ENCODE data around the gene FMN1.

The FMN1 gene

DNA sequence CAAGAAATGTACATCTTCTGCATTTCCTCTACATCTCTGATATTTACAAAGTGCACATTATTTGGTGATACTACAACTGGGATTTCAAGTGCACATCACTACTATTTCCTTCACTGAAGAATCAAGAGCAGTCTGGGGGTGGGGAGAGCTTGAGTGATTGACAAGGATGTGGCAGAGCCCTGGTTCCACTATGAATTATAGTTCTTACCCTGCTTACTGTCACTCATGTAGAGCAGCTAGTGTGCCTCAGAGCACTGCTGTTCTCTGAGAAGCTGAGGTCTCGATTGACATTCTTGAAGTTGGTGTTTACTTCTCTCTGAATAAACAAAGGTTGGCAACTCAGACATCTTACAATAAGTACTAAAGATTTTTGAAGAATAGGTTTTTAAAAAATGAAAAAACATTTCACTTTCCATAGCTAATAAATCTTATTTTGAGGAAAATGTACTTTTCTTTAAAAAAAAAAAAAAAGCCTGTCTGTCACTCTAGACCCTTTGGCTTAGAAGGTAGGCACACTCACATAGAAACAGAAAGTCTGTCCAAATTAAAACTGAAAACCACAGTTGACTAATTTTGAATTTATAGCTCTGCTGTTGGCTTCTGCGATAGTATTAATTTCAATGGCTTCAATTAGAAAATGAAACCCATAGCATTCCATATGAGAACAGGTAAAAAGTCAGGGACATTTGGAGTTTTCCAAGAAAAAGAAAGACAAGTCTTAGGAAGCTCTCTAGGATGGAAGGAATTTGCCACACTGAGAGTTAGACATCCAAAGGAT is 471.2 kb downstream of the FMN1 start:
- Histone ChIP-seq H3K9me3 (peaks cover 9% of the 10 kb centered on the region), H4K20me1 (peaks cover 14% of the 10 kb centered on the region), H3K4me1 (peaks cover 10% of the 10 kb centered on the region), H3K27ac (no peak overlapping the region), H3K4me2 (no peak overlapping the region), H3K4me3 (no peak overlapping the region), H3K9ac (no peak overlapping the region), H3K36me3 (no peaks in the 10 kb centered on the region), H3K27me3 (peaks cover 43% of the 10 kb centered on the region)
- no peak for TF ChIP-seq Cebpa-rat (IDR thresholded peaks at IDR 0.05)

DNA sequence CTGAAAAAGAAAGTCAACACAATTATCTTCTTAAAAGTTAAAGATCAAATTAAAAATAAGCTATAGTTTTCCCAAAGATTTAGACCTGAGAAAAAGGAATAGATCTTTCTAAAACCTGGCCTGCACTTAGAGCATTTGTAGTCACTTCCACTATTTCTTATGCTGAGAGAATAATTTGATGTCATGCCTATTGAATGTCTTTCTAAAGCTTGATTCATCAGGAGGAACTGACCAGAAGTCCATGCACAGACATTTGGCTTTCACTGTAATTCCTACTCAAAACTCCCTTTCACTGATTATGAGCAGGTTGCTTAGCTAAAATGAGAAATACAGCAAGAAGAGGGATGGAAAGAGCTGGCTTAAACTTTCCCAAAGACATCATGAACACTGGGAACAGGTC is 472.4 kb downstream of the FMN1 start:
- Histone ChIP-seq H3K27ac (no peak overlapping the region), H3K27me3 (peaks cover 55% of the 10 kb centered on the region), H3K4me1 (peaks cover 22% of the 10 kb centered on the region), H3K9ac (no peak overlapping the region), H3K4me3 (no peak overlapping the region), H3K36me3 (no peaks in the 10 kb centered on the region), H3K4me2 (no peak overlapping the region), H3K9me3 (peaks cover 7% of the 10 kb centered on the region), H4K20me1 (peaks cover 25% of the 10 kb centered on the region)
- TF ChIP-seq Cebpa-rat (IDR thresholded peaks at IDR 0.05) = no peak

DNA sequence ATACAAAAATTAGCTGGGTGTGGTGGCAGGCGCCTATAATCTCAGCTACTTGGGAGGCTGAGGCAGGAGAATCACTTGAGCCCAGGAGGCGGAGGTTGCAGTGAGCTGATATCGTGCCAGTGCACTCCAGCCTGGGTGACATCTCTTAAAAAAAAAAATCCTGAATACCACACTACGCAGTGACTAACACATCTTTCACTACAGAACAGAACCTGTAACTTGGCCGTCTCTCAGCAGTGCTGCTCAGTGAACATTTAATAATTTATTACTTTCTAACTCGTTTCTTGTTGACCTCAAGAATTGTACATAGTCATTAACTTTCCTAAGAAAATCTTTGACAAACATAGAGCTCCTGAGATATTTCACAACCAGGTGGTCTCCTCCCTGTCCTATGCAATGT is 472.9 kb downstream of the FMN1 start:
- no peak overlapping the region for H3K9ac ChIP-seq
- H3K4me1 ChIP-seq = peaks cover 28% of the 10 kb centered on the region
- H3K36me3 ChIP-seq = no peaks in the 10 kb centered on the region
- no peak overlapping the region for H3K4me3 ChIP-seq
- peaks cover 61% of the 10 kb centered on the region for H3K27me3 ChIP-seq
- H3K9me3 ChIP-seq = peaks cover 7% of the 10 kb centered on the region
- no peak overlapping the region for H3K4me2 ChIP-seq
- H3K27ac ChIP-seq = no peak overlapping the region
- TF ChIP-seq Cebpa-rat (IDR thresholded peaks at IDR 0.05) = no peak
- peaks cover 27% of the 10 kb centered on the region for H4K20me1 ChIP-seq

DNA sequence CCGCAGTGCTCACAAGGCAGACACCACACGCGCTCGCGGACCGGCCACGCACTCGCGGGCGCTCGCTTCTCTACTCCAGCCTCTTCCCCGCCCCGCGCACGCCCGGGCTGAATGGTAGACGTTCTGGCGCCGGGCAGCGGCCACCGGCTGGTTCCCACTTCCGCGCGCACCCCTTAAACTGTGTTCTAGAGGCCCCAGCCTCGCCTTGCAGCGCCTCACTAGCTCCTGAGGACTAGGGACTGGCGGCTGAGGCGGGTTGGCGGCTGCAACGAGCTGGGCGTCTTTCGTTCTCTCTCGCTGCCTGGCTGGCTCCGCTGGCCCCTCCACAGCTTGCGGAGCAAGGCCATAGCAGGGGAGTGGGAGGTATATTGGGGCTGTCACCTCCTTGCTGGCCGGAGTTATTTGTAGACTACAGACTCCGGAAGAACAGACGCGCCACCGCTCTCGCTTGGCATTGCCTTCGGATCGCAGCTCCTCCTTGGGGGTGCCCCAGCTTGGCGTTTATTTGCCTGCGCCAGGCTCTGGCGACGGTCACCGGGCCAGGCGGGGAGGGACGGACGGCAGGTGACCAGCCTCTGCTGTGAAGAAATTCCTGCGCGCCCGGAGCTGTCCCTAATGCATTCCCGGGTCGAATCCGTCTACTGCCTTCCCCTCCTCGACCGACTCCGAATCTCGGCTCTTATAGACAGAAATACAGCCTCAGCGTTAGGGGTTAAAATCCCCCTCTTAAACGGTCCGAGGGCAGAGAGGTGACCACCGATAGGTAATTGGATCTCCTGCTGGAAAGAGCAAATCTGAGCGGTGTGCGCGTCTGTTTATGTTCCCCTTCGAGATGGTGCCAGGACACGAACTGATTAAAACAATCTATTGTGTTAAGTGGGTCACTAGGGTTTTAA is 475.4 kb downstream of the FMN1 start:
- peaks cover 83% of the 10 kb centered on the region for H3K27me3 ChIP-seq
- H3K36me3 ChIP-seq = no peaks in the 10 kb centered on the region
- peaks cover 37% of the 10 kb centered on the region for H3K4me1 ChIP-seq
- peaks cover 27% of the 10 kb centered on the region for H4K20me1 ChIP-seq
- H3K4me2 ChIP-seq = peak overlapping the region; percentile 89
- peak overlapping the region; percentile 63 for H3K4me3 ChIP-seq
- H3K9ac ChIP-seq = no peak overlapping the region
- H3K9me3 ChIP-seq = peaks cover 4% of the 10 kb centered on the region; the same call in 1 of the 2 replicates
- TF ChIP-seq Cebpa-rat (IDR thresholded peaks at IDR 0.05) = no peak
- H3K27ac ChIP-seq = no peak overlapping the region

DNA sequence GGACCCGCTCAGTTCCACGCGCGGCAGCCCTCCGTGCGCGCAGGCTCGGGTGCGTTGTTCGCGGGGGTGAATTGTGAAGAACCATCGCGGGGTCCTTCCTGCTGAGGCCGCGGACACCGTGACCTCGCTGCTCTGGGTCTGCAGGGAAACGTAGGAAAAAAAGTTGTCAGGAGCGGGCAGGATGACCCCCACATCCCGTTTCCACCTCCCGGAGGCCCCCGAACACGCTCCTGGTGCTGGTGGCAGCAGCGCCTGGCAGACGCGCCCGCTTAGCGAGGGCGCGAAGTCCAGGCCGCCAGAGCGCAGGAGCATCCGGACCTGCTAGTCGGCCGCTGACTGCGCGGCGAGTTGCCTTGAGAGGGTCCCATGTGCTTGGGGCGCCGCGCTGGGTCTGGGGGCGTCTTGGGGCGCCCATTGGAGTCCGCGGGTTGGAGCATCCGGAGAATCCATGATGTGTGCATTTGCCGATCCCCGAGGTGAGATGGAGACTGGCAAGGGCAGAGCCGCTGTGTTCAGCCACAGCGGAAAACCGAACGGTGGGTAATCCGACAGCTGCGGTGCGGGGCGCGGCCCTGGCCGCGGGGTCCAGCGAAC is 476.2 kb downstream of the FMN1 start:
- no peak overlapping the region; the same call in 1 of the 2 replicates for H3K9ac ChIP-seq
- H3K4me2 ChIP-seq = peak overlapping the region; percentile 89
- H3K27me3 ChIP-seq = peaks cover 83% of the 10 kb centered on the region
- H3K9me3 ChIP-seq = peaks cover 4% of the 10 kb centered on the region; the same call in 1 of the 2 replicates
- TF ChIP-seq Cebpa-rat (IDR thresholded peaks at IDR 0.05) = no peak
- peak overlapping the region; percentile 63 for H3K4me3 ChIP-seq
- peaks cover 37% of the 10 kb centered on the region for H3K4me1 ChIP-seq
- peaks cover 27% of the 10 kb centered on the region for H4K20me1 ChIP-seq
- no peak overlapping the region for H3K27ac ChIP-seq
- H3K36me3 ChIP-seq = no peaks in the 10 kb centered on the region

DNA sequence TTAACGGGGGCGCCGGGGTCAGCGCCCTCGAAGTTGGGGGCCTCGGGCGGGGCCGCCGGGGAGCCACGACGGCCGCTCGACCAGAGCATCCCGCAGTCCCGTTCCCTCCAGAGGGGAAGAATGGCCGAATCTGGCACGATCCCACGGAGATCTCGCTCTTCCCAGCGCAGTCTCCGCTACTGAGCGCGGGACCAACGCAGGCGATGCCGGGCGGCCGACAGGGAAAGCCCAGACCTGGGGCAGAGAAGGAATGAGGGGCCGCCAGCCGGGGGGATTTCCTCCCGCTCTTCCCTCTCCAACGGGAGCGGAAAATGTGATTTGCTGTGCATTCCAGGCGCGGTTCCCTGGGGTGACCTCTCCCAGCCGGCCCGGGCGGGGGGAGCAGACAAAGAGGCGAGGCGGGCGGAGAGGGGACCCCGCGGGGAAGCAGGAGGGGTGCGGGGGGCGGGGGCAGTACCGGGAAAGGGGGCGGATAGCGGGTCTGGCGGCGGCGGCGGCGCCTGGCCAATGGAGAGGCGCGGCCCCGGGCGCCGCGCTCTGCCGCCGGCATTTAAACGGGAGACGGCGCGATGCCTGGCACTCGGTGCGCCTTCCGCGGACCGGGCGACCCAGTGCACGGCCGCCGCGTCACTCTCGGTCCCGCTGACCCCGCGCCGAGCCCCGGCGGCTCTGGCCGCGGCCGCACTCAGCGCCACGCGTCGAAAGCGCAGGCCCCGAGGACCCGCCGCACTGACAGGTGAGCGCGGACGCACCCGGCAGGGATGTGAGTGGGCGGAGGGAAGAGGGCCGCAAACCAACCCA is 476.9 kb downstream of the FMN1 start, which contains the start of gene GREM1:
Gene GREM1, plus strand, starts transcription at position 579 of the 801 bp plus-strand sequence. CDS start 12,687 bp downstream, outside the sequence.
- peaks cover 82% of the 10 kb centered on the region for H3K27me3 ChIP-seq
- H4K20me1 ChIP-seq = peaks cover 27% of the 10 kb centered on the region
- H3K9ac ChIP-seq = no peak within 1 kb of the TSS; the same call in 1 of the 2 replicates
- H3K4me3 ChIP-seq = peak within 1 kb of the TSS; percentile 63
- peak within 1 kb of the TSS; percentile 89 for H3K4me2 ChIP-seq
- TF ChIP-seq Cebpa-rat (IDR thresholded peaks at IDR 0.05) = no peak
- no peak within 1 kb of the TSS for H3K27ac ChIP-seq
- H3K36me3 ChIP-seq = no peaks in the 10 kb centered on the region
- H3K9me3 ChIP-seq = peaks cover 4% of the 10 kb centered on the region; the same call in 1 of the 2 replicates
- H3K4me1 ChIP-seq = peaks cover 37% of the 10 kb centered on the region

DNA sequence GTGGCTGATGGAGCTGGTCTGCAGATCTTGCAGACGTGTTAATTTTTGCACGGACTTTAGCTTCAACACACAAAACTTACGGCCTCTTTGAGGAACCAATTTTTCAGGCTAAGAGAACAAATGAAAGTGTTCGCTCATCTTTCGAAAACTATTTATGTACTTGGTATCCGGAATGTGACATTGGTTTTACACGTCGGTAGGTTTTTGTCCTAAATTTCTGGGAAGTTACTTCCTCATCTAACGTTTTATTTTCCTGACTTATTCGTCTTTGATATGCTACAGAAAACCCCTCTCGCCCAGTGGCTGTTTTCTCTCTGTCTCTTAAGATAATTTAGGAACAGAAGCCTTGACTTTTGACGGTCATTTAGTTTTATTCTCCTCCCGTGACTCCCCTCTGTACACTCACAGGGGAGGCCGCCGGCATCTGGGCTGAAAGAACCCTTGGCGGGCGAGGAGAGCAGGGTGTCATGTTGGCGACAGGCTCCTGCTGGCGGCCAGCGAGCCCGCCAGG is 477.5 kb downstream of the FMN1 start:
- Histone ChIP-seq H3K4me2 (peak overlapping the region; percentile 89), H3K36me3 (no peaks in the 10 kb centered on the region), H3K27ac (no peak overlapping the region), H3K9me3 (peaks cover 4% of the 10 kb centered on the region; the same call in 1 of the 2 replicates), H3K9ac (no peak overlapping the region; the same call in 1 of the 2 replicates), H3K4me3 (peak overlapping the region; percentile 63), H4K20me1 (peaks cover 27% of the 10 kb centered on the region), H3K4me1 (peaks cover 37% of the 10 kb centered on the region), H3K27me3 (peaks cover 76% of the 10 kb centered on the region)
- TF ChIP-seq Cebpa-rat (IDR thresholded peaks at IDR 0.05) = no peak

DNA sequence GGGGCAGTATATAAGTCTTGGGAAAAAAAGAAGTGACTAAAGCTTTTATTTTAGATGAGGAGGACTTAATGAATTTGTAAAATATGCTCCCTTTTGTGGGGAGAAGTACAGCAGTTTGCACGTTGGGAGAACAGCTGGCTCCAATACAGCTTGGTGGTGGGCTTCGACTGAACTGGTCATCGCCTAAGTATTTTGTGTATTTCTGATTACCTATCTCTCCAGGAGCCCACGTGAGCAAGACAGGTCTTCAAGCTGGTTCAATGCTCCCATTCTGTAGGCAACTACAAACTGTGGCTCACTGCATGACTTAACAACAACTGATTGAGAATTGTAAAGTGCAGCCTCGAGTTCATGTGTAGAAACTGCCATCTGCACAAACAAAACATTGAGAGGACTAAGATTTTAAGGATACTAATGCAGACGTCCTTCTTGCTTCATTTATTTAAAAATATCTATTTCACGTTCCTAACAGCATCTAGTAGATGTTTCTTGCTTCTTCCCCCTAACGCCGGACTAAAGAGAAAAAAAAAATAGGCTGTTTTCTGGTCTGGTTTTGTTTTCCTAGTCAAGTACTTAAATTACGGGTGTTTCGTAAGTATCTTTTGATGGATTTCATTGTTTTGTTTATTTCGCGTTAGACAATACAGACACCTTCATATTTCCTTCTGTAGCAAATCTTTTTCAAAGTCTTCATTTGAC is 478.1 kb downstream of the FMN1 start:
- H3K27ac ChIP-seq = no peak overlapping the region
- H3K4me1 ChIP-seq = peaks cover 37% of the 10 kb centered on the region
- H3K9ac ChIP-seq = no peak overlapping the region
- H3K36me3 ChIP-seq = no peaks in the 10 kb centered on the region
- no peak for TF ChIP-seq Cebpa-rat (IDR thresholded peaks at IDR 0.05)
- peaks cover 27% of the 10 kb centered on the region for H4K20me1 ChIP-seq
- peak overlapping the region; percentile 89 for H3K4me2 ChIP-seq
- H3K9me3 ChIP-seq = peaks cover 4% of the 10 kb centered on the region; the same call in 1 of the 2 replicates
- peaks cover 70% of the 10 kb centered on the region for H3K27me3 ChIP-seq
- H3K4me3 ChIP-seq = peak overlapping the region; percentile 63; the same call in 1 of the 2 replicates

Data from BLaER1 (cell line).